Gastrocnemius medialis (tissue), 4 donors: ENCODE results near the gene CAMTA1.

Experiments used
- CTCF ChIP-seq, 5 experiments: fragments of 450-650 bp in 3 of 5; fragments of 200-600 bp in 2 of 5; sonication (generic) in 2 of 5; IDR thresholded peaks in 4 of 5; conservative IDR thresholded peaks in 1 of 5; 1 replicate in 4 of 5; 2 replicates in 1 of 5; pipeline ENCODE4 v1.5.1; 2016 to 2019; ENCODE audit warnings: antibody characterized with exemption in 5 of 5, mild to moderate bottlenecking in 3 of 5, moderate library complexity in 3 of 5
- POLR2A ChIP-seq, 2 donors: fragments of 450-650 bp; IDR thresholded peaks; one replicate each; pipeline ENCODE4 v1.6.1; 2017; ENCODE audit warnings: antibody characterized with exemption in 2 of 2, mild to moderate bottlenecking in 2 of 2, moderate library complexity in 2 of 2

- TF ChIP-seq CTCF (IDR thresholded peaks at IDR 0.05 in 4 of 5, conservative IDR thresholded peaks at IDR 0.05 in 1 of 5) (no peak), POLR2A (IDR thresholded peaks at IDR 0.05) (no peak)
Measured at GRCh38 chr1:6813165-6813564, 27.9 kb downstream of the CAMTA1 start.
